Psoas muscle (tissue), 8 donors: ENCODE results near the gene ZNF638. TPM values are rescaled to one million over a fixed set of nuclear protein-coding genes. Genes with fewer than 3 reads are reported as not detected.
A peak's percentile ranks its signal among the peaks of the same experiment; 100 is the strongest.

Experiments used
- ATAC-seq, 4 donors: fragments of 200-7000 bp; cut with Tn5 transposase; one replicate each; pipeline ENCODE4 v1.9.1; 2020; ENCODE audit warnings: moderate library complexity in 3 of 4, mild to moderate bottlenecking in 2 of 4
- DNase-seq, 2 donors: peaks; one replicate each; pipeline ENCODE4 v3.0.0-alpha.2; 2020
- H3K27ac ChIP-seq: fragments of 200-600 bp; one replicate; pipeline ENCODE4 v1.8.0; 2022
- H3K27me3 ChIP-seq, 3 donors: fragments of 200-600 bp in 1 of 3; one replicate each; pipeline versions ENCODE4 v1.6.1 to v1.8.0; 2013 to 2022; ENCODE audit warnings: low read length in 2 of 3, mild to moderate bottlenecking in 2 of 3, moderate library complexity in 1 of 3; ENCODE audit not compliant: insufficient read depth in 3 of 3
- H3K36me3 ChIP-seq, 2 donors: fragments of 200-600 bp in 1 of 2; one replicate each; pipeline versions ENCODE4 v1.6.1 to v1.8.0; 2013 to 2022; ENCODE audit warnings: low read depth in 1 of 2, mild to moderate bottlenecking in 1 of 2, moderate library complexity in 1 of 2; ENCODE audit not compliant: insufficient read depth in 1 of 2
- H3K4me1 ChIP-seq: fragments of 200-600 bp; one replicate; pipeline ENCODE4 v1.8.0; 2022
- H3K4me3 ChIP-seq: fragments of 200-600 bp; one replicate; pipeline ENCODE4 v1.8.0; 2022; ENCODE audit warnings: mild to moderate bottlenecking
- H3K9me3 ChIP-seq: fragments of 200-600 bp; one replicate; pipeline ENCODE4 v1.8.0; 2022
- WGBS, 3 donors: extraction: QIAGEN DNeasy Blood & Tissue Kit; methylation state at CpG; one replicate each; pipeline versions ENCODE4 v1.1.6 to v1.1.7; 2013; 5-methylcytosine and 5-hydroxymethylcytosine counted together
- intact Hi-C, 2 donors: fragments of 100-400 bp; cut with DNase I; formaldehyde crosslinking; loops; one replicate each; pipeline versions ENCODE4 v1.11.0 to v1.14.2; 2022
- polyA plus RNA-seq, 3 donors: library from polyadenylated mRNA; stranded (reverse); fragments of 200-250 nt; gene quantifications; one replicate each; pipeline ENCODE4 v1.2.3, GENCODE V29; 2013
- total RNA-seq, 4 donors: library from RNA; stranded (reverse); fragmentation: NEBNext Ultra II Directional in 2 of 4; extraction: Animal tissue kit (Norgen Biotek cat#: 25700) in 2 of 4; gene quantifications; one replicate each; pipeline versions ENCODE4 v1.2.1 to v1.2.4, GENCODE V29; 2021 to 2023
- TF ChIP-seq, protein P1 (sequence below): fragments of 200-600 bp; IDR thresholded peaks from one replicate; pipeline ENCODE4 v1.8.0; 2022; ENCODE audit warnings: antibody characterized with exemption
- donor health status: healthy with polysubstance abuse.
- donor health status: DM: no; HTN: no; CAD: no; lungs with moderate emphysema.
- donor health status: Bipolar disorder and iron deficiency.
- donor health status: healthy.
- donor health status: DM: yes; HTN: yes; CAD: no.
- donor health status: DM: no; HTN: no; CAD: no.
- donor health status: DM: no; HTN: no; CAD: no.
- donor health status: DM: yes; HTN: yes; CAD: no.

Gene ZNF638
- total and polyA plus RNA-seq, 7 donors, result 50.5 to 73.6 (median 62.3) TPM

- DNase-seq (no peak), ATAC-seq (no peak)
- Histone ChIP-seq H3K4me3 (no peak overlapping the region), H3K4me1 (peaks cover 7% of the 10 kb centered on the region), H3K27me3 (no peaks in the 10 kb centered on the region), H3K9me3 (no peaks in the 10 kb centered on the region), H3K36me3 (no peaks in the 10 kb centered on the region), H3K27ac (no peak overlapping the region)
- TF ChIP-seq, protein P1, sequence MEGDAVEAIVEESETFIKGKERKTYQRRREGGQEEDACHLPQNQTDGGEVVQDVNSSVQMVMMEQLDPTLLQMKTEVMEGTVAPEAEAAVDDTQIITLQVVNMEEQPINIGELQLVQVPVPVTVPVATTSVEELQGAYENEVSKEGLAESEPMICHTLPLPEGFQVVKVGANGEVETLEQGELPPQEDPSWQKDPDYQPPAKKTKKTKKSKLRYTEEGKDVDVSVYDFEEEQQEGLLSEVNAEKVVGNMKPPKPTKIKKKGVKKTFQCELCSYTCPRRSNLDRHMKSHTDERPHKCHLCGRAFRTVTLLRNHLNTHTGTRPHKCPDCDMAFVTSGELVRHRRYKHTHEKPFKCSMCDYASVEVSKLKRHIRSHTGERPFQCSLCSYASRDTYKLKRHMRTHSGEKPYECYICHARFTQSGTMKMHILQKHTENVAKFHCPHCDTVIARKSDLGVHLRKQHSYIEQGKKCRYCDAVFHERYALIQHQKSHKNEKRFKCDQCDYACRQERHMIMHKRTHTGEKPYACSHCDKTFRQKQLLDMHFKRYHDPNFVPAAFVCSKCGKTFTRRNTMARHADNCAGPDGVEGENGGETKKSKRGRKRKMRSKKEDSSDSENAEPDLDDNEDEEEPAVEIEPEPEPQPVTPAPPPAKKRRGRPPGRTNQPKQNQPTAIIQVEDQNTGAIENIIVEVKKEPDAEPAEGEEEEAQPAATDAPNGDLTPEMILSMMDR, result no peak
- WGBS, 3 donors, result 63 to 66% (median 65%) methylated on average over 2 of the region's 2 CpGs
- intact Hi-C loops, result loop anchor here (2.0 to 5.0 kb wide), 3 partner anchors 33 to 213 kb away; partner anchors contain the start of gene ZNF638 (in 1 of the 2)
Observed at GRCh38 chr2:71298914-71299313, 32.7 kb upstream of the ZNF638 start.

DNA sequence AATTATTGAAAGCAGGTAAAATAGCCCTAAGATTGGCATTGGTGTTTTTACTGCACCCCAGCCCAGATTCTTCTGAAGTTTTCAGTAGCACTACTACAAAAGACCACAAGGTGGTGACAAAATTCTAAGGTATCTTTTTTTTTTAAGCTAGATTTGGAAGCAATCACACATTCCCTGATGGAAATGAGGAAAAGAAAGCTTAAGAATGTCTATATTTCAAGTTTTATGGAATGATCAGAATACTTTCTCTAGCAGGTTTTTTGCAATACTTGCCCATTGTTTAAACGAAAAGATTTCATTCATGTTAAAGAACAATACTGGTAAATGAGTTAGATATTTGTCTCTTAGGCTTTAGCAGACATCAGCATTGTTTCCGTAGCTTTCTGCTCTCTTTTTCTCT is 32.1 kb upstream of the ZNF638 start:
- ATAC-seq, result peak in 1 of 4 donors; percentile 59
- intact Hi-C loops, result loop anchor here (2.0 to 5.0 kb wide), 3 partner anchors 33 to 213 kb away; partner anchors contain the start of gene ZNF638 (in 1 of the 2)
- no peaks in the 10 kb centered on the region for H3K36me3 ChIP-seq

DNA sequence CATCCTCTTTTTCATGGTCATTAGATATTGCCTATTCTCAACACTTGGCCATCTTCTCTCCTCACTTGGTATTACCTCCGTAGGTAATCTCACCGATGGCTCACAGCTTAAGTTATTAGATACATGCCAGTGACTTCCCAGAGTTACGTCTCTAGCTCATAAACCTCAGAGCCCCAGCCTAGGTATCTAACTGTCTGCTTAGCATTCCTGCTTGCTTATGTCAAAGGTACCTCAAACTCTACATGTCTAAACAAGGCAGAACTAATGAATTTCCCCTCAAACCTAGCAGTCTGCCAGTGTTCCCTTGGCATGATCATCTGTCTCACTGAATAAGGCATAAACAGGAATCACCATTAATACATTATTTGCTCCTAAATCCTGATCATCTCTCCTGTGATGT is 27.7 kb upstream of the ZNF638 start:
- no peak for ATAC-seq
- Histone ChIP-seq H3K27me3 (no peaks in the 10 kb centered on the region), H3K36me3 (no peaks in the 10 kb centered on the region), H3K4me1 (peaks cover 14% of the 10 kb centered on the region), H3K4me3 (no peak overlapping the region), H3K27ac (no peak overlapping the region), H3K9me3 (no peaks in the 10 kb centered on the region)
- WGBS, 3 donors, result 40 to 80% (median 45%) methylated on average over 3 of the region's 3 CpGs
- TF ChIP-seq, protein P1, result no peak
- DNase-seq, result no peak
- intact Hi-C loops, result no loop called here

More for the DNA sequence above, 32.1 kb upstream of the ZNF638 start:
- WGBS, 3 donors, result 68 to 74% (median 72%) methylated on average over 2 of the region's 2 CpGs
- no peak overlapping the region for H3K4me3 ChIP-seq
- TF ChIP-seq, protein P1, result peak; percentile 75
- H3K27me3 ChIP-seq, result no peaks in the 10 kb centered on the region
- no peaks in the 10 kb centered on the region for H3K9me3 ChIP-seq
- peaks cover 10% of the 10 kb centered on the region for H3K4me1 ChIP-seq
- no peak overlapping the region for H3K27ac ChIP-seq
- no peak for DNase-seq

GRCh38 chr2:71306762-71307161 is 24.8 kb upstream of the ZNF638 start:
- intact Hi-C loops, result no loop called here
- WGBS, 3 donors, result 20 to 35% (median 24%) methylated on average over 3 of the region's 3 CpGs
- peak; percentile 92 to 98 (median 96) for ATAC-seq
- Histone ChIP-seq H3K27me3 (no peaks in the 10 kb centered on the region), H3K27ac (peak overlapping the region; percentile 57), H3K36me3 (no peaks in the 10 kb centered on the region), H3K4me3 (no peak overlapping the region), H3K9me3 (no peaks in the 10 kb centered on the region), H3K4me1 (peaks cover 14% of the 10 kb centered on the region)
- TF ChIP-seq, protein P1, result no peak
- no peak for DNase-seq
